NCI-H2227 treated with DMSO at 0.1 percent for 48 hours (cell line): ENCODE data around the gene NUDT22.

Source experiments
- DNase-seq: peaks from one replicate; lab custom pipeline; 2025; lab: John Stamatoyannopoulos, UW

The NUDT22 gene

GRCh38 chr11:64255135-64256128, 29.4 kb downstream of the NUDT22 start:
- DNase-seq: no peak

DNA sequence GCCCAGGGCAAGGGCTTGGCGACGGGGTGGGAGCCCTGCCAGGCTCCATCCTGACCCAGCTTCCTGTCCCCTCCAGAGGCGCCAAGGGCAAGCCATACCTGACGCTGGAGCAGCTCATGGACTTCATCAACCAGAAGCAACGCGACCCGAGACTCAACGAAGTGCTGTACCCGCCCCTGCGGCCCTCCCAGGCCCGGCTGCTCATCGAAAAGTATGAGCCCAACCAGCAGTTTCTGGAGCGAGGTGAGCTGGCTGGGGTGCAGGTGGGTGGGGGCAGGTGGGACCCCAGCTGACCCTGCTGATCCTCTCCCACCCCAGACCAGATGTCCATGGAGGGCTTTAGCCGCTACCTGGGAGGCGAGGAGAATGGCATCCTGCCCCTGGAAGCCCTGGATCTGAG, 30.2 kb downstream of the NUDT22 start:
- no peak for DNase-seq

GRCh38 chr11:64258356-64258755, 32.3 kb downstream of the NUDT22 start:
- no peak for DNase-seq

DNA sequence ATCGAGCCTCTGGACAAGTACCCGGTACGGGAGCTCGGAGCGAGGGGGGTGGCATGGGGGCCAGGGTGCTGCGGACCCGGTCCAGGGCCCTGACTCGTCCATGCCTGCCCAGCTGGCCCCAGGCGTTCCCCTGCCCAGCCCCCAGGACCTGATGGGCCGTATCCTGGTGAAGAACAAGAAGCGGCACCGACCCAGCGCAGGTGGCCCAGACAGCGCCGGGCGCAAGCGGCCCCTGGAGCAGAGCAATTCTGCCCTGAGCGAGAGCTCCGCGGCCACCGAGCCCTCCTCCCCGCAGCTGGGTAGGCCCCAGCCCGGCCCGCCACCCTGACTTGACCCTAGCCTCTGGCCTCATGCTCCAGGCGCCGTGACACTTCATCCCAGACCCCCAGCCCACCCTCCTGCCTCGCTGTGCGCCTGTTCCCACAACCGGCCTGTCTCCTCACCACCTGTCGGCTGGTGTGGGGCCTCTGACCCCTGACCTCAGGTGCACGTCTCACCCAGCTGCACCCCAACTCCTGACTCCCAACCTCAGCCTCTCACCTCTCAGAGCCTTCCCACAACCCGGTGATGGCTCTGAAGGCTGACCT, 33.0 kb downstream of the NUDT22 start:
- DNase-seq: no peak

GRCh38 chr11:64259533-64260067, 33.5 kb downstream of the NUDT22 start:
- no peak for DNase-seq

GRCh38 chr11:64260147-64260708, 34.2 kb downstream of the NUDT22 start:
- DNase-seq: no peak

DNA sequence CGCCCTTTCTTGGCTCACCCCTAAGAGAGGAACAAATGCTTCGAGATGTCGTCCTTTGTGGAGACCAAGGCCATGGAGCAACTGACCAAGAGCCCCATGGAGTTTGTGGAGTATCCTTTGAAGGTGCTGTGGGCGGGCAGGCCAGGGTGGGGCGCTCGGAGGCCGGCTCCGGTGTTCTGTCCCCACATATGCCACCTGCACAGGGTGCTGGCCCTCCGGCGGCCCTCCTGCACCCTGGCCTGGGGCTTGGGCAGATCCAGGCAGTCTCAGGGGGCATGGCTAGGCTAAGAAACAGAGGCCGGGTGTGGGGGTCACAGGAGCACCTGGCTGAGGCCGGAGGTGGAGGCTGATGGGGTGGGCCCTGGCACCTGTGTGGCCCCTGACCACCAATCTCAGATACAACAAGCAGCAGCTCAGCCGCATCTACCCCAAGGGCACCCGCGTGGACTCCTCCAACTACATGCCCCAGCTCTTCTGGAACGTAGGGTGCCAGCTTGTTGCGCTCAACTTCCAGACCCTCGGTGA, 35.5 kb downstream of the NUDT22 start:
- DNase-seq: no peak

DNA sequence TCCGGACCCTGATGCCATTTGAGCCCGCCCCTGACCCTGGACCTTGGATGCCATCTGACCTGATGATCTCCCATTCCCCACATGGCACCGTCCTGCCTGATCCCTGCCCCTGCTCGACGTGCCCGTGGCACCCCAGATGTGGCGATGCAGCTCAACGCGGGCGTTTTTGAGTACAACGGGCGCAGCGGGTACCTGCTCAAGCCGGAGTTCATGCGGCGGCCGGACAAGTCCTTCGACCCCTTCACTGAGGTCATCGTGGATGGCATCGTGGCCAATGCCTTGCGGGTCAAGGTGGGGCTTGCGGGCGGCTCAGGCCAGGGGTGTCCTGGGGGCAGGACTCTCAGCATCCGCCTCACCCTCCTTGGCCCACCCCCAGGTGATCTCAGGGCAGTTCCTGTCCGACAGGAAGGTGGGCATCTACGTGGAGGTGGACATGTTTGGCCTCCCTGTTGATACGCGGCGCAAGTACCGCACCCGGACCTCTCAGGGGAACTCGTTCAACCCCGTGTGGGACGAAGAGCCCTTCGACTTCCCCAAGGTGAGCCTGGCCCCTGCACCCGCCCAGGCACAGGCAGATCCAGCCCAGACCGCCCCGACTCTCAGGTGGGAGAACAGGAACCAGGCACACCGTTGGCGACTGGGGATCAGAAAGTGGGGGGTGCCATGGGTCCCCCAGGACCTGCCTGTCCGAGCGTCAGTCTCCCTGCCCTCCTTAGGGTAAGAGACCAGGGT, 36.4 kb downstream of the NUDT22 start:
- DNase-seq: no peak

DNA sequence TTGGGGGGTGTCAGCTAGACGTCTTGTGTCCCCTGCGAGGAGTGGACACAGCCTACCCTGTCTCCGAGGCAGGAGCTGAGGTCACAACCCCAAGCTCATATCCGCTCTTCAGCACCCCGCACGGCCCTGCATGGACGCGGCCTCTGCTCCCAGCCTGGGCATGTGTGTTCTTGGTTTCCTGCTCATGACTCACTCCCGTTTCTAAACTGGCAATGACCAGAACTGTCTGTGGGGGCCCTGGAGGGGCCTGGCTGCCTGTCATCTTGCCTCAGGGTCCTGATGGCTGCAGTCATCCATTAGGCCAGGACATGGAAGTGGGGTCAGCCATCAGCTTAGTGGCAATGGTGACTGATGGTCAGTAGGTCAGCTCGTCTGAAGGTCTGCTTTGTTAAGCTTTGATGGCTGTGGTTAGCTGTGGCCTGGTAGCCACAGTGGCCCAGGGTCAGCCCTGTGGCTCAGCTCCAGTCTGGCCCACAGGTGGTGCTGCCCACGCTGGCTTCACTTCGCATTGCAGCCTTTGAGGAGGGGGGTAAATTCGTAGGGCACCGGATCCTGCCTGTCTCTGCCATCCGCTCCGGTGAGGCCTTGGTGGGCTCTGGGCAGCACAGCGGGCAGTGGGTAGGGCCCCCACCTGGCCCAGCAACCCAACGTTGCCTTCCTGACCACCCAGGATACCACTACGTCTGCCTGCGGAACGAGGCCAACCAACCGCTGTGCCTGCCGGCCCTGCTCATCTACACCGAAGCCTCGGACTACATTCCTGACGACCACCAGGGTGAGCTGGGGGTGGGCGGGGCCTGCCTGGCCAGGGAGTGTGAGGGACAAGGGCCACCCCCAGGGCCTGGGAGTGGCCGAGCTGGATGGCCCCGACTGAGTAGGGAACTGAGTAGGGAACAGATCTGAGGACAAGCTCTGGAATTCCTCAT, 37.2 kb downstream of the NUDT22 start:
- DNase-seq: no peak

- DNase-seq: no peak
These were observed 37.9 kb downstream of the NUDT22 start for GRCh38 chr11:64263947-64264317.

DNA sequence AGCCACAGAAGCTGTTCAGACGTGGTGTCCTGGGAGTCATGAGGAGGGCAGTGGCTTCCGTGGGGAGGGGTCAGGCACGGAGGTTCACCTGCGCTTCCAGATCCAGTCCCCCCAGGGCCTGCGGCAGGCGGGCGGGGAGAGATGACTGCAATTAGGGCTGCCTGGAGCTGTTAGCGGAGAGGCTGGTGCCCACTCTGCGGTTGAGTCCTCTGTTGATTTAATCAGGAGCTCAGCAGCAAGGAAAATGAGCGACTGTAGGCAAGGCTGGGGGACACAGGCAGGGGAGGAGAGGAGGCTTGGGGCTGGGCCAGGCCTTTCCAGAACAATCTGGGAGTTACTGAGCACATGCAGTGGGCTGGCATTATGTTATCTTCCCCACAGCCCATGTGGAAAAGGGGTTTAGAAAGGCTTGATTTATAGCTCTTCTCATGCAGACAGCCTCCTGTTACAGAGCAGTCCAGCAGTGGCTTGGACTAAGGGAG, 38.3 kb downstream of the NUDT22 start:
- peak; percentile 28 for DNase-seq

DNA sequence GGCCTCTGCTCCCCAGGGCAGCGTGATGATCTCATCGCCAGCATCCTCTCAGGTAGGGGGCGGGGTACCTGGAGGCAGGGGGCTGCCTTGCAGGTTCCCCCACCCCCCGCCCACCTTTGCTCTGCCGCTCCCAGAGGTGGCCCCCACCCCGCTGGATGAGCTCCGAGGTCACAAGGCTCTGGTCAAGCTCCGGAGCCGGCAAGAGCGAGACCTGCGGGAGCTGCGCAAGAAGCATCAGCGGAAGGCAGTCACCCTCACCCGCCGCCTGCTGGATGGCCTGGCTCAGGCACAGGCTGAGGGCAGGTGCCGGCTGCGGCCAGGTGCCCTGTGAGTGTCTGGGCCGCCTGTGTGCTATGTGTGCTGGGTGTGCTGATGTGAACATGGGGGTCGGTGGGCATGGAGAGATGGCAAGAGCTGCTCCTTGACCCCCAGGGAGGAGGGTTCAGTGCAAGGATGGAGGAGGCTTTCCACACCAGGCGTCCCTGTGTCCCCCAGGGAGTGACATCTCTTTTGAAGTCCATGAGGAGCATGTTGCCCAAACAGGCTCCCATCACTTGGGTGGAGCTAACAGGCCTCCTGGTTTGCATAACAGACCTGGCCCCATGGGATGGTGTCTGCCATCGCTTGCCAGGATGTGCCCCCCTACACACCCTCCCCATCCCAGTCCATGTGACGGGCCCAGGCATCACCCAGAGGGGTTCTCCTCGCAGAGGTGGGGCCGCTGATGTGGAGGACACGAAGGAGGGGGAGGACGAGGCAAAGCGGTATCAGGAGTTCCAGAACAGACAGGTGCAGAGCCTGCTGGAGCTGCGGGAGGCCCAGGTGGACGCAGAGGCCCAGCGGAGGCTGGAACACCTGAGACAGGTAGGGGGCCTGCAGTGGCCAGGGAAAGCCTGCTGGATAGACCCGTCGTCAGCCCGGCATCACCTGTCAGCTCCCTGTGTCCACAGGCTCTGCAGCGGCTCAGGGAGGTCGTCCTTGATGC, 39.4 kb downstream of the NUDT22 start:
- DNase-seq: no peak

DNA sequence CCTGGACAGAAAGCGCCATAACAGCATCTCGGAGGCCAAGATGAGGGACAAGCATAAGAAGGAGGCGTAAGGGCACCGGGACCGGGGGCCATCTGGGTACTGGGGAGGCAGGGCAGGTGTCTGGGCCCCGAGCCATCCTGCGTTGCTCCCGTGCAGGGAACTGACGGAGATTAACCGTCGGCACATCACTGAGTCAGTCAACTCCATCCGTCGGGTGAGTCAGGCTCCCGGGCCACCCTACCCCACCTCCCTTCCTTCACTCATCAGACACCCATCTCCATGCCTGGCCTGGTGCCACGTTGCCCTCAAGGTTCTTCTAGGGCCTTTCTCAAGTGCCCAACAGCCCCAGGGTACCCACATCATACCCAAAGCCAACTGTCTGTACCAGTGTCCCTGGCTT, 40.3 kb downstream of the NUDT22 start:
- no peak for DNase-seq

DNA sequence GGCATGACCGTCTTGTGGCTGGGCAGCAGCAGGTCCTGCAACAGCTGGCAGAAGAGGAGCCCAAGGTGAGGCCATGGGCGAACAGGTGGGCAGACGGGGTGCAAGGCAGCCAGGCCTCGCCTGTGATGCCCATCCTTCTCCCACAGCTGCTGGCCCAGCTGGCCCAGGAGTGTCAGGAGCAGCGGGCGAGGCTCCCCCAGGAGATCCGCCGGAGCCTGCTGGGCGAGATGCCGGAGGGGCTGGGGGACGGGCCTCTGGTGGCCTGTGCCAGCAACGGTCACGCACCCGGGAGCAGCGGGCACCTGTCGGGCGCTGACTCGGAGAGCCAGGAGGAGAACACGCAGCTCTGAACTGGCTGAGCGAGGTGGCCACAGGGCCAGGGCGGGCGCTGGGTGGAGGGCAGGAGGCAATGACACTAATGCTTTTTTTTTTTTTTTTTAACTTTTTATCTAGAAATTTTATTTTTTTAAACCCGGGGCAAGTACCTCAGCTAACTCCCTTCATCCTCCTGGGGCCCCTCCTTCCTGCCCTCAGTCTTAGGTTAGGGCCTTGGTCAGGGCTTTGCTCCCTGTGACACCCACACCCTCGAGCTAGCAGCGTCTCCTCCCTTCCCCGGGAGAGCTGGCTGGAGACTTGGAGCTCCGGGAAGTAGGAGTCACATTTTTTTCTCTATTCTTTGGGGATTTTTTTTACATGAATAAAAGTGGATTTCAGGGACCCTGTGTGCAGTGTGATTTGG, 41.3 kb downstream of the NUDT22 start:
- no peak for DNase-seq

DNA sequence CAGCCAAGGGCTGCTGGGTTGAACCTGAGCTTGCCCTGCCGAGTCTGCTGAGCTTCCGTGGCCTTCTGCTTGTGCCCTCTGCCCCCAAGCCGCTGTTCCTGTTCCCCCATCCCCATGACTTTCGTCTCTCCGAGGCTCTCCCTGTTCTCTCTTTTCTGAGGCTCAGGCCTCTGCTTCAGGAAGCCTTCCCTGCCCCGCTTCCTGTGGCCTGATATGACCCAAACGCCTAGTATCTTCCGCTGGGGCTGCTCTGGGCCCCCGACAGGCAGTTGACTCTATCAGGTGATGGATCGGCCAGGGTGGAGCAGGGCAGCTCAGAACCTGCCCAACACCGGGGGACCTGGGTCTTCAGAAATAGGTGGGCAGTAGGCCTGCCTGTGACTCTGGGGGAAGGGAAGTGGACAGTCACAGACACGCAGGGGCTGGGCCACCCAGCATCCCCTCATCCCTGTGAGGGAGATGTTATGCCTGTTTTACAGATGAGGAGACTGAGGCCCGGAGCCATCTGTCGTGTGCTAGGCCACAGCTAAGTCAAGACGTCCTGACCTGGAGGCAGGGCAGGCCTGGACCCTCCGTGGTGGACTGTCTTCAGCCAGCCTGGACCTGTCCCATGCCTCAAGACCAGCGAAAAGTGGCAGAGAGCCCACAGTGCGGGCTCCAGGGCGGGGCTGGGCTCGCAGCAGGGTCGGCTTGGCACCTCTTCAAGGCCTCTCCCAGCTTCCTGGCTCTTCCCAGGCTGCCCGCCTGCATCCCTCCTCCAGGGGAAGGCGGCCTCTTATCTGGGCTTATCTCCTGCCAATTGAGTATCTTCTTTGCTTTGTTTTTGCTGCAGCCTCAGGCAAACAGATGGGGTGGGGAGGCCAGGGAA, 42.2 kb downstream of the NUDT22 start:
- no peak for DNase-seq

DNA sequence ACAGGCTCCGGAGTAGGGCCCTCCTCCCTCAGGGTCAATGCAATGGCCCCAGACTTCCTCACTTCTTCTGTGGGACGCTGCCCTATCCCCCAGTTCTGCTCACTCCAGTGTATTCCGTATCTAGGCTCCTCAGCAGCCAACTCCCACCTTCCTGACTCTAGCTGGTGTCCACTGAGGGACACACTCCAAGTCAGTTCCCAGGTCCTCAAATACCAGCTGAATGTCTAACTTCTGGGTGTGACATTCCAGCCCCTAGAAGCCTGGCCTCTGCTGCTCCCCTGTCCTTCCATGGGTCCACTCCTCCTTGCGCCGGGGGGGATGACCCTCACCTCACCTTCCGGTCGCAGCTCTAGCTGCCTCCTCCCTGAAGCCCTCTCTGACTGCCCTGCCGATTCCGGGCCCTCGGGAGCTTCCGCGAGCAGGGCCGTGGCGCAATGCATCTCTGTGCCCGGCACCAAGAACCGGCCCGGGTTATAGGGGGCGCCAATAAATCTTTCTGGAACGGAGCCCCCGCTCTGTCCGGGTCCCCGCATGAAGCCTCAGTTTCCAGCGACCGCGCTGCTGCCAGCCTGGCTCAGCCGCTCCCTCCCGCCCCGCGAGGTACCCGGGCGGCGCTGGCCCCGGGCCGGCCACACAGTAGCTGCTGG, 42.9 kb downstream of the NUDT22 start:
- no peak for DNase-seq

- peak; percentile 98 for DNase-seq
These were observed 43.6 kb downstream of the NUDT22 start for GRCh38 chr11:64269540-64270220.
